ENCODE data around the gene OTUB1.

OTUB1 gene

GRCh38 chr11:64007160-64007628, 21.0 kb downstream of the OTUB1 start:
- peak in 1 of 2 experiments; percentile 18 for DNase-seq

DNA sequence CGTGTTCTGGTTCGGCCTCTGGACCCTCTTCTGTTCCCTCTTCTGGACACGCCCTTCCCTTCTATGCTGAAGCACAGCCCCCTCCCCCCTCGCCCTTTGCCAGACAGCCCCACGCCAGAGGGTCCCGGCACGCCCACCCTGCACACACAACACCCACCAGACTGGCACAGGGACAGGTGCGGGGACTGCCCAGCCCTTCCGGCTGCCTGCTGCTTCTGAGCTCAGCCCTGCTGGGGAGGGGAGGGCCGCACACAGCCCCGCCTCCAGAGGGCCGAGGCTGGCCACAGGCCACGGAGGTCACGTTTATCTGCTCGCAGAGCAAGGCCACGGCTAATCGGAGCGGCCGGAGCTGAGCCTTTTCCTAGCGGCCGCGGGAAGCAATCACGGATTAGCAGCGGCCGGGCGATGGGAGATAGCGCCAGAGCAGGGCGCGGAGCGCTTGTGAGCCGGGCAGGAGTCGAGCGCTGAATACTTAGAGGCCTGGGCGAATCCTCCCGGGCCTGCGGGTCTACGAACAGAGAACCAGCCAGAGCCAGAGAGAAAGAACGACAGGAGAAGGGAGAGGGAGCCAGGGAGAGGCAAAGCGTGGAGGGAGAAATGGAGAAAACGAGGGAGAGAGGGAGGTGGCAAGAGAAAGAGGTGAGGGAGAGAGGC, 21.5 kb downstream of the OTUB1 start:
- no peak for DNase-seq

DNA sequence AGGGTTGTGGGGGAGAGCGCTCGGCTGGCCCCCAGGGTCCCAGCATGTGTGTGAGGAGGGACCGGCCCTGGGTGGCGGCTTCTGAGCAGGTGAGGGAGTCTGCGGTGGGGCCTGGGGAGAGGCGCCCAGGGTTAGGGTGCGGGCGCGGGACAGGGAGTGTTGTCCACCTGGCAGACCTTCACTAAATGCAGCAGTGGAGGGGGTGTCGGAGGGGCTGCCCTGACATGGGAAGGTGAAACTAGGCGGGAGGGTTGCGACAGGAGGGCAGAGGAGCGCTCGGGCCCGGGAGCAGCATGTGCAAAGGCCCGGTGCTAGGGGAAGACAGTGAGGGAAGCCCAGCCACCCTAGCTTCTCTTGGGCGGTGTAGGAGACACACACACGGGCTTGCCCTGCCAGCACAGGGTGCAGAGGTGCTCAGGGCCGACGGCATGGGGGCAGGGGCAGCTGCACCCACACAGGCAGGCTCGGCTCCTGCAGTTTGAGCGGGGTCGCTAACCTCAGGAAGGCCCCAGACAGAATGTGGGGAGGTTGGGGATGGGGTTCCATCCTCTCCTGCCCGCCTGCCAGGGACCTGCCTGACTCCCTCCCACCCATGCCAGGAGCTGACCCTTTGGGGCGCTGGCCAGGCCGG, 22.2 kb downstream of the OTUB1 start:
- DNase-seq = no peak

GRCh38 chr11:64008914-64009633, 22.8 kb downstream of the OTUB1 start:
- DNase-seq = no peak

DNA sequence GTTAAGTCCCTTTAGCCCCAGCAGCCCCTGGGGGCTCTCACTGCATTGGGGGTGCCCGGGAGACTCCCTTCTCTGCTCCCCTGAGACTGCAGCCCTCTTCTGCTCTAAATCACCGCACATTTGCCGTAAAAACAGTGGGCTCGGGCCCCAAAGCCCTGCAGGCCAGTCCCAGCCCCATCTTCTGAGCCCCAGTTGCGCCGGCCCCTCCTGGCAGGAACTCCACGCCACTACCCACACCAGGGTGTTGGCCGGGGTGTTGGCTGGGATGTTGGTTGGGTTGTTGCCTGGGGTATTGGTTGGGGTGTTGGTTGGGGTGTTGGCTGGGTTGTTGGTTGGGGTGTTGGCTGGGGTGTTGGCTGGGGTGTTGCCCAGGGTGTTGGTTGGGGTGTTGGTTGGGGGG, 23.5 kb downstream of the OTUB1 start:
- no peak for DNase-seq

DNA sequence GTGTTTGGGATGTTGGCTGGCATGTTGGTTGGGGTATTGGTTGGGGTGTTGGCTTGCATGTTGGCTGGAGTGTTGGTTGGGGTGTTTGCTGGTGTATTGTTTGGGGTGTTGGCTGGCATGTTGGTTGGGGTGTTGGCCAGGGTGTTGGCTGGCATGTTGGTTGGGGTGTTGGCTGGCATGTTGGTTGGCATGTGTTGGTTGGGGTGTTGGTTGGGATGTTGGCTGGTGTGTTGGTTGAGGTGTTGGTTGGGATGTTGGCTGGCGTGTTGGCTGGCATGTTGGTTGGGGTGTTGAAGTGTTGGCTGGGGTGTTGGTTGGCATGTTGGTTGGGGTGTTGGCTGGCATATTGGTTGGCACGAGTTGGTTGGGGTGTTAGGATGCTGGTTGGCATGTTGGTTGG, 24.5 kb downstream of the OTUB1 start:
- no peak for DNase-seq

GRCh38 chr11:64011371-64011770, 25.1 kb downstream of the OTUB1 start:
- DNase-seq = no peak

DNA sequence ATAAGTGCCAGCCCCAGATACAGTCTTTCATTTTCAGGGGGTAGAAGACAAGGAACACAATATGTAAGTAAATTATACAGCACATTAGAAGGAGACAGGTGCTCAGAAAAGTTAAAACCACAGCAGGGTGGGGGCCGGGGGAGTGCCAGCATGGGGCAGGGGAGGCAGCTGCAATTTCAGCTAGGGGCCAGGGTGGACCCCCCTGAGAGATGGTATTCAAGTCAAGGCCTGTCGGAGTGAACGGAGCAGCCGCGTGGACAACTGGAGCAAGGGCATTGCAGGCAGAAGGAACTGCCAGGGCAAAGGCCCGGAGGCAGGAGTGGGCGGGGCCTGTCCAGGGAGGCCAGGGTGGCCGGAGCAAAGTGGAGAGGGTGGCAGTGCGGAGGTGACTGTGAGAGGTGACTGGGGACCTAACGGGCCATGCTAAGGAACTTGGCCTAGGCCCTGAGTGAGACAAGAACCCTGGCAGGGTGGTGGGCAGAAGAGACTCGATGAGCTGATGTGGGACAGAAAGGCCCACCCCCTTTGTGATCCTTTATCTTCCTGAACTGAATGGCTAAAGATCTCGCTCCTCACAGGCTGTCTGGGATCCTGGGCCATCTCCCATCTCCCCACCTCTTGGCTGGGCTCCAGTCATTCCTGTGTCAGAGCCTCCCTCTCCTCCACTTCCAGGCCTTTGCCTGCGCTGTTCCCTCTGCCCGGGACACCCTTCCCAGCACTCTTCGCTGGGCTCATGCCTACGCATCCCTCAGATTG, 27.1 kb downstream of the OTUB1 start:
- no peak for DNase-seq

DNA sequence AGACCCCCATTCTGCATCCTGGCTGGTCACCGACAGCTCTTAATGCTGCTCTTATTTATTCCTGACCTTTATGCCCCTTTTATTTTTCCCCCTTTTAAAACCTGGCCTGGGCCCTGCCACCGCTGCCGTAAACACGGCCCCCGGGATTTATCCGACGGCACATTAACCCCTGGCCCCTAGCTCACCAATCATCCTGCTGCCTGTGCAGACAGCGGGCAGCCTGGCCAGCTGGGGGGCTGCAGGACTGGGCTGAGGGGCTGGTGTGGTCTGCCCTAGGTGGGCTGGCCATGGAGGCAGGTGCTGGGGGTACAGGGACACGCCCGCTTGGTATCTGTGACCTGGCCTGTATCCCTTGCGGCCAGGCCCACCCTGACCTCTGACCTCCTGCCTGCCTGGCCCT, 28.1 kb downstream of the OTUB1 start:
- no peak for DNase-seq

DNA sequence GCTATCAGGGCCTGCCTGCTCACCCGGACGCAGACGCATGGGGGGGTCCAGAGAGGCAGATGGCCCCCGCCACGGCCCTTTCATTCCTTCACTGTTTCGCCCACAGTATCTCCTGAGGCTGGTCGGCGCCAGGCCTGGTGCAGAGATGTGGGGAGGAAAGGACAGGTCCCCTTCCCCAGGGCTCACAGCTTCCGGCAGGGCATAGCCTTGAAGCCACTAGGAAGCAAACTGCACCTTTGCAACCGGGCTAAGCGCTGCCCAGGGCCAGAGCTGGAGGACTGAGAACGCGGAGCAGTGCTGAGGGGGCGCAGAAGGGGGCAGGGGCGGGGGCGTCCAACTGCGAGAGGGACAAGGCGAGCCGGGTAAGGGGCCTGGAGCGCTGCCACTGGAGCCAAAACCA, 29.3 kb downstream of the OTUB1 start:
- DNase-seq = no peak

GRCh38 chr11:64015935-64016845, 30.0 kb downstream of the OTUB1 start:
- DNase-seq = peak; percentile 47 to 93

DNA sequence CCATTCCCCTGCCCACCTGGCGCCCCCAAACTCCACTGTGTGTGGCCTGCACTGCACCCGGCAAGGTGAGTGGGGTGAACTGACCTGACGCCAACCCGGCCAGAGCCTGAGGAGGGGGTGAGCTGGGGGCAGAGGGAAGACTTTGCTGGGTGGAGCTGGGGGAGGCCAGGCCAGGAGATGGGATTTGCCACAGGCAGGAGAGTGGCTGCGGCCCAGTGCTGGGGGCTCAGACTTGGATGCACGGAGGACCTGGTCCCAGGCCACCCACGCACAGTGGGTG, 31.6 kb downstream of the OTUB1 start:
- DNase-seq = no peak

GRCh38 chr11:64018310-64018709, 32.1 kb downstream of the OTUB1 start:
- DNase-seq = no peak

DNA sequence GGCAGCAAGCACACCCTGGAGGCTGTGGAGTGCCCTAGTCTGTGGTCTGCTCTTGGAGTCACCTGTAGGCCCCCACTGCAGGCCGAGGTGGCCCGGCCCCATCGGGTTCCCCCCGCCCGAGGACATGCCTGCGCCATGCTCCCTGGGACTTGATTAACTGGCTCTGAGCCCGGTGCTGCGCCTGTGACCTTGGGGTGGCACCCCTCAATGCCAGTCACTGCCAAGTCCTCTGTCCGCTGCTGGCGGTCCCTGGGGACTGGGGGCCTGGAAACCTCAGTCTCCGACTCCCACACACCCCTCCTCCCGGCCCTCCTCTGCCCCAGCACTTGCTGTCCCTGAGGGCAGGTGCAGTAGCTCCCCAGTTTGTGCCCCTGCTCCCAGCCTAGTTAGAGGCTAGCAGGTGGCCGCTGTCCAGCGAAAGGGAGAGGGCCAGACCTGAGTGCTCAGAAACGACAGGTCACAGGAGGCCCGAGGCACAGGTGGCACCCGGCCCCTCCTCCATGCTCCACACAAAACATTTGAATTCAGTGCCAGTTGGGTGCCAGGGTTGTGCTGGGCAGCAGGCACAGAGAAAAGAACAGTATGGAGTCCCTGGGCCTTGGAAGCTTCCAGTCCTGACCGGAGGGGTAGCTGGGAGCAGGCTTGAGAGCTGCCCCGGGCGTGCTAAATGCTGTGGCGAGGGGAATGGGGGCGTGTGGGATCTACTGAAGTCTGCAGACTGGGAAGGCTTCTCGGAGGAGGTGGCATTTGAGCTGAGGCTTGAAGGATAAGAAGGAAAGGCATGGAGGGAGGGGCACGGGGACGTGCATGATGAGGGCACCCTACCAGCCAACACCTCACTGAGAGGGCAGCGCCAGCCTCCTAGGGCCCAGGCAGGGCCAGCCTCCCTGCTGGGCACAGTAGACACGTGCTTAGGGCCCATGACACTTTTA, 33.1 kb downstream of the OTUB1 start:
- no peak for DNase-seq

DNA sequence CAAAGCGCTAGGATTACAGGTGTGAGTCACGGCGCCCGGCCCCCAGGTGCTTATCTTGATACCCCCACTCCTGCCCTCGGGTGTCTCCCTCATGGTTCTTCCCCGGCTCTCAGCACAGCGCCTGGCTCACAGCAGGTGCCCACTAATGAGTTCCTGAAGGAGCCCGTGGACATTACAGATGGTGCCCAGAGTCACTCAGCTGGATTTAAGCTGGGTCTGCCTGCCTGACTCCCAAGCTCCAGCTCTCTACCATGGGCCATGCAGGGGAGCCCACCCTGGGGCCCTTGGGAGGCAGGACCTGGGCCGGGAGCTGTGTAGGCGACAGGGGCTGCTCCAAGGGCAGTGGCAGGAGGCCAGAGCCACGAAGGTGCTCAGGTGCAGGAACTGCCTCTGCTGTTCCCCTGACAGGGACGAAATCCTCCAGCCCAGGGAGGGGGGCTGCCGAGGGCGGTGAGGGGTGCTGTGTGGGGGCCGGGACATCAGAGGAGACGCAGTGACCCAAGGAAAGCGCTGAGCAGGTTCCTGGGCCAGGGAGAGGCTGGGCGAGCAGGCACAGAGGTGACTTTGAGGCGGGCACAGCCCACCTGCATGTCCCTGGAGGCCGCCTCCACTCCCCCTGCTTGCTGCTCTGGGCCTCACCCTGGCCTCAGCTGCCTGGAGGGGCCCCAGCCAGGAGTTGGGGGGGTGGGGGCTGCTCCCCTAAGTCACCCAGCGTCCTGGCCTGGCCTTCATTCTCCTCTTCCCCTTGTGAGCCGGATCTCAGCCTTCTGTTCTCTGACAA, 34.9 kb downstream of the OTUB1 start:
- peak; percentile 68 to 83 for DNase-seq

GRCh38 chr11:64021757-64022093, 35.5 kb downstream of the OTUB1 start:
- peak; percentile 53 to 69 for DNase-seq

GRCh38 chr11:64022125-64022784, 36.0 kb downstream of the OTUB1 start:
- peak in 1 of 2 experiments; percentile 45 for DNase-seq

GRCh38 chr11:64023712-64024710, 37.8 kb downstream of the OTUB1 start:
- DNase-seq = no peak

DNA sequence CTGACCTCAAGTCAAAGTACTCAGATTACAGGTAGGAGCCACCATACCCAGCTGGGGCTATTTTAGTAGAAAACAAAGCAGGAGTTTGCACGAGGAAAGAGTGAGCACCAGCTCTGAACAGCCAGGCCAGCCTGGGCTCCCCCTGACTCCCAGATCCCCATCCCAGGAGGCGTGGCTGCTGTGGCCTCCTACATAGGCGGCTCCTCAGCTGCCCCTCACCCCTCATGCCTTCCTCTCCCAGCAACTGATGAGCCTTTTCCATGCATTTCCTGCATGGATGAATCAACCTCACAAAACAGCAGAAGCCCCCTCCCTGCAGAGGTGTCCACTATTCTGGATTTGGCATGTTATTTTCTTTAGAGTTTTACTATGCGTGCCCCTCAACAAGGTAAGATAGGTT, 39.0 kb downstream of the OTUB1 start:
- DNase-seq = no peak

Data from NCI-H524 (cell line).